Tibial artery (tissue), 4 donors: Measurements from ENCODE around the gene DPRX.

ENCODE experiments used
- DNase-seq, 2 donors: peaks; one replicate each; pipeline ENCODE4 v3.0.0-alpha.2; 2019
- H3K27ac ChIP-seq, 2 donors: fragments of 200-600 bp; sonication (generic) in 1 of 2; 1 replicate in 1 of 2; 2 replicates in 1 of 2; pipeline ENCODE4 v1.5.1; 2018 to 2019; ENCODE audit warnings: mild to moderate bottlenecking in 1 of 2
- H3K27me3 ChIP-seq, 2 donors: fragments of 200-600 bp; sonication (generic) in 1 of 2; one replicate each; pipeline versions ENCODE4 v1.5.1 to v1.6.0; 2016 to 2019
- H3K36me3 ChIP-seq, 3 donors: fragments of 200-600 bp; sonication (generic) in 2 of 3; one replicate each; pipeline ENCODE4 v1.5.1; 2016 to 2019; ENCODE audit warnings: mild to moderate bottlenecking in 2 of 3
- H3K4me1 ChIP-seq, 4 donors: fragments of 200-600 bp; sonication (generic) in 2 of 4; 1 replicate in 3 of 4; 2 replicates in 1 of 4; pipeline ENCODE4 v1.5.1; 2016 to 2019
- H3K4me3 ChIP-seq, 2 donors: fragments of 200-600 bp; sonication (generic) in 1 of 2; 1 replicate in 1 of 2; 2 replicates in 1 of 2; pipeline ENCODE4 v1.5.1; 2018 to 2019; ENCODE audit warnings: mild to moderate bottlenecking in 2 of 2
- H3K9me3 ChIP-seq, 3 donors: fragments of 200-600 bp; sonication (generic) in 1 of 3; one replicate each; pipeline ENCODE4 v1.5.1; 2016 to 2019
- CTCF ChIP-seq, 2 experiments: fragments of 200-600 bp in 1 of 2; fragments of 450-650 bp in 1 of 2; IDR thresholded peaks; one replicate each; pipeline ENCODE4 v1.5.1; 2017 to 2019; ENCODE audit warnings: antibody characterized with exemption in 2 of 2, mild to moderate bottlenecking in 1 of 2, moderate library complexity in 1 of 2
- intact Hi-C: fragments of 100-400 bp; cut with DNase I; formaldehyde crosslinking; loops from one replicate; pipeline ENCODE4 v1.15.0; 2023; ENCODE audit warnings: low total_unique reads

Gene DPRX

DNA sequence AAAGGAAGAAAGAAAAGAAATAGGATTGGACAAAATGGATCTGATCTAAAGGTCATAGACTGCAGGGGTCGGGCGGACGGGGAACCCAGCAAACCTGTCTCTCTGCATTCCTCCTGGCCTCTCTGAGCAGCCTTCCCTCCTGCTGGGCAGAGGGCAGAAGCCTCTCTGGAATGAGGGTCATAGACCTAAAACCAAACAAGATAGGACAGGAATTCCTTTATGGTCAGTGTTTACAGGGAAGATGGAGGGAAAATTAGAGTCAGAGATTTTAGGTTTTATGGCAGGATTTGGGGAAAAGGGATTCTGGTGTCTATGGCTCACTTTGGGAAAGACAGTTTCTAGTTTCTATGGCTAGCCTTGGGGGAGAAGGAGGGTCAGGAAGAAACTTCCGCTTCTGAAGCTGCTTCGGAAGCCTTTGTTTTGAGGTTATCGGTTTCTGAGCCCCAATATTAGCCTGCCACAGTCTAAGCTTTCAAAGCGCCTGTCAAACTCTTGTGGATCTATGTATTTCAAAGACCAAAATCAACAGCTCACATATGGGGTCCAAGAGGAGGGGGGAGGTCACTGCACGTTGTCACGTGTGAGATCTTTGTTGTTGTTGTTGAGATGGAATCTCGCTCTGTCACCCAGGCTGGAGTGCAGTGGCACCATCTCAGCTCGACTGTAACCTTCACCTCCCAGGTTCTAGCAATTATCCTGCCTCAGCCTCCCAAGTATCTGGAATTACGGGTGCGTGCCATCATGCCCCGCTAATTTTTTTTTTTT, 18.9 kb upstream of the DPRX start:
- H3K27ac ChIP-seq, result no peak overlapping the region
- H3K4me1 ChIP-seq, result no peaks in the 10 kb centered on the region
- no peak for DNase-seq
- H3K27me3 ChIP-seq, result peaks cover 0 to 2% of the 10 kb centered on the region in 2 donors
- intact Hi-C loops, result no loop called here
- H3K36me3 ChIP-seq, result no peaks in the 10 kb centered on the region
- no peak for TF ChIP-seq CTCF (IDR thresholded peaks at IDR 0.05)
- H3K9me3 ChIP-seq, result no peaks in the 10 kb centered on the region
- H3K4me3 ChIP-seq, result no peak overlapping the region

- intact Hi-C loops, result no loop called here
- no peak for DNase-seq
- H3K4me3 ChIP-seq, result no peak overlapping the region
- H3K27ac ChIP-seq, result no peak overlapping the region
- H3K27me3 ChIP-seq, result no peaks in the 10 kb centered on the region
- no peaks in the 10 kb centered on the region for H3K9me3 ChIP-seq
- H3K36me3 ChIP-seq, result no peaks in the 10 kb centered on the region
- no peaks in the 10 kb centered on the region for H3K4me1 ChIP-seq
- no peak for TF ChIP-seq CTCF (IDR thresholded peaks at IDR 0.05)
Measured at GRCh38 chr19:53621885-53622740, 9.7 kb upstream of the DPRX start.

DNA sequence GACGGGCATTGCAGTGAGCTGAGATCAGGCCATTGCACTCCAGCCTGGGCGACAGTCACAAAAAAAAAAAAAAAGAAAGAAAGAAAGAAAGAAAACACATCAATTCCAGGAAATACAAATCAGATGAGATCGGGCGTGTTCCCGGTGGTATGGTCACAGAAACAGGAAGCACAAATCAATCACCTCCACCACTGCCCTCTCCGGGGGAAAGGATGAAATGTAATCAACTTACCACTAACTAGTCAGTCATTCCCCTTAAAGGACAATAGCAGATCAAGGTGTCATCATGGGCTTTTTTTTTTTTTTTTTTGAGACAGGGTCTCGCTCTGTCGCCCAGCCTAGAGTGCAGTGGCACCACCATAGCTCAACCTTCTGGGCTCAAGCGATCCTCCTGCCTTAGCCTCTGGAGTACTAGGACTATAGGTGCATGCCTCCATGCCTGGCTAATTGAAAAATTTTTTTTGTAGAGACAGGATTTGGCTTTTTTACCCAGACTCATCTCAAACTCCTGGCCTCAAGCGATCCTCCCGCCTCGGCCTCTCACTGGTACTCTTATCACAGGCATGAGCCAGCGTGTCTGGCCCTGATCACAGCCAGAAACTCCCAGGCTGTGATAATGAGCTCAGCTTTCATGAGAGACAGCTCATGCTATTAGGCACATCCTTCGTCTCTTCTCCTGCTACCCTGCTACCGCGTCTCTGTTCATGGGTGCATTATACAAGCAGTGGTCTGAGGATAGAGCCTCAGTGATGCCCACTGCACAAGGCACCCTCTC, 6.8 kb upstream of the DPRX start:
- no peak for DNase-seq
- no peak for TF ChIP-seq CTCF (IDR thresholded peaks at IDR 0.05)
- Histone ChIP-seq H3K36me3 (no peaks in the 10 kb centered on the region), H3K9me3 (no peaks in the 10 kb centered on the region), H3K27me3 (no peaks in the 10 kb centered on the region), H3K4me1 (no peaks in the 10 kb centered on the region), H3K4me3 (no peak overlapping the region), H3K27ac (no peak overlapping the region)
- intact Hi-C loops, result no loop called here

GRCh38 chr19:53626486-53626885, 5.3 kb upstream of the DPRX start:
- Histone ChIP-seq H3K27me3 (no peaks in the 10 kb centered on the region), H3K9me3 (no peaks in the 10 kb centered on the region), H3K4me3 (no peak overlapping the region), H3K36me3 (no peaks in the 10 kb centered on the region), H3K27ac (no peak overlapping the region), H3K4me1 (no peaks in the 10 kb centered on the region)
- intact Hi-C loops, result no loop called here
- DNase-seq, result no peak
- no peak for TF ChIP-seq CTCF (IDR thresholded peaks at IDR 0.05)

DNA sequence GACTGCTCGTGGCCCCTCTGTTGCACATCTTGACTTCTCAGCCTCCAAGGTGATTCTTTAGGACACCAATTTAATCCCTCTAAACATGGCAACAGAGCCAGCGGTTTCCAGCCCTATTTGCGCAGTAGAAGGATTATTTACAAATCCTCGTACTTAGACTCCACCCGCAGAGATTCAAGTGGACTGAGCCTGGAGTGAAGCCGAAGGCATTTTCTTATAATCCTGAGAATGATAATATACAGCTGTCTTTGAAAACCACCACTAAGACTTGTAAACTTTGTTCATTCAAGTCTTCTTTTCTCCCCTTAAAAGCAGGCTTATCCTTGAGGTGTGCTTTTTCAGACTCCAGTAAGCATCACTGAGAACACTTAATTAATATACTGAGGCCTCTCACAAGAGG, 4.8 kb upstream of the DPRX start:
- H3K27me3 ChIP-seq, result no peaks in the 10 kb centered on the region
- no peak for TF ChIP-seq CTCF (IDR thresholded peaks at IDR 0.05)
- intact Hi-C loops, result no loop called here

More for the DNA sequence above, 4.8 kb upstream of the DPRX start:
- Histone ChIP-seq H3K27ac (no peak overlapping the region), H3K36me3 (no peaks in the 10 kb centered on the region), H3K4me3 (no peak overlapping the region), H3K9me3 (no peaks in the 10 kb centered on the region), H3K4me1 (no peaks in the 10 kb centered on the region)
- no peak for DNase-seq
